Measurements from ENCODE around the gene SYTL1.

GRCh38 chr1:27377760-27378495 lies 36.1 kb downstream of the SYTL1 start:
- no peak for TF ChIP-seq CTCF (IDR thresholded peaks at IDR 0.05)
- no peak for TF ChIP-seq POLR2A (IDR thresholded peaks at IDR 0.05)

All from thyroid gland (tissue), 4 donors.